Measurements from ENCODE around the gene COASY.
A peak's percentile ranks its signal among the peaks of the same experiment; 100 is the strongest.

COASY gene

GRCh38 chr17:42529061-42529460 lies 32.9 kb upstream of the COASY start:
- H3F3A ChIP-seq (ENCODE audit: low read depth): peaks cover 17% of the 10 kb centered on the region
- H3K27me3 ChIP-seq (ENCODE audit: insufficient read depth, low read length, poor library complexity, severe bottlenecking): no peaks in the 10 kb centered on the region
- no peak overlapping the region for H3K4me3 ChIP-seq (ENCODE audit: low read length, poor library complexity, severe bottlenecking)
- TF ChIP-seq CTCF (conservative IDR thresholded peaks at IDR 0.05; ENCODE audit: low read length) (no peak), EZH2phosphoT487 (IDR thresholded peaks at IDR 0.05; ENCODE audit: borderline replicate concordance) (no peak)
- H3K36me3 ChIP-seq (ENCODE audit: insufficient read depth, low read length): no peaks in the 10 kb centered on the region
- H3K9me2 ChIP-seq (replicated peaks; ENCODE audit: low read depth, low read length): no peaks in the 10 kb centered on the region
- no peaks in the 10 kb centered on the region for H4K20me1 ChIP-seq (ENCODE audit: insufficient read depth, low read length, poor library complexity, severe bottlenecking)
- peaks cover 30% of the 10 kb centered on the region for H3K4me1 ChIP-seq (ENCODE audit: insufficient read depth, low read length, poor library complexity, severe bottlenecking)
- H3K9ac ChIP-seq (ENCODE audit: low read depth, low read length, poor library complexity, severe bottlenecking): peak overlapping the region; percentile 63
- peak overlapping the region; percentile 72 for H3K4me2 ChIP-seq (ENCODE audit: low read depth, low read length, poor library complexity, severe bottlenecking)
- H3K79me2 ChIP-seq (ENCODE audit: insufficient read depth, low read length): 0 out of 2 replicates have a peak, but pooled peaks cover 8% of the 10 kb centered on the region
- no peak overlapping the region for H2AFZ ChIP-seq (ENCODE audit: low read length)
- H3K9me3 ChIP-seq (ENCODE audit: insufficient read depth, low read depth, low read length): no peaks in the 10 kb centered on the region

GRCh38 chr17:42530952-42531454 lies 30.9 kb upstream of the COASY start:
- Histone ChIP-seq H3K9me2 (replicated peaks; ENCODE audit: low read depth, low read length) (no peaks in the 10 kb centered on the region), H3K27me3 (ENCODE audit: insufficient read depth, low read length, poor library complexity, severe bottlenecking) (no peaks in the 10 kb centered on the region), H3K9ac (ENCODE audit: low read depth, low read length, poor library complexity, severe bottlenecking) (peak overlapping the region; percentile 75), H3K4me2 (ENCODE audit: low read depth, low read length, poor library complexity, severe bottlenecking) (peak overlapping the region; percentile 72), H4K20me1 (ENCODE audit: insufficient read depth, low read length, poor library complexity, severe bottlenecking) (no peaks in the 10 kb centered on the region), H3K9me3 (ENCODE audit: insufficient read depth, low read depth, low read length) (no peaks in the 10 kb centered on the region), H3K4me1 (ENCODE audit: insufficient read depth, low read length, poor library complexity, severe bottlenecking) (peaks cover 40% of the 10 kb centered on the region), H3K79me2 (ENCODE audit: insufficient read depth, low read length) (peaks cover 19% of the 10 kb centered on the region), H2AFZ (ENCODE audit: low read length) (no peak overlapping the region; the same call in 1 of the 2 replicates), H3F3A (ENCODE audit: low read depth) (peaks cover 17% of the 10 kb centered on the region), H3K4me3 (ENCODE audit: low read length, poor library complexity, severe bottlenecking) (peak overlapping the region; percentile 58), H3K36me3 (ENCODE audit: insufficient read depth, low read length) (no peaks in the 10 kb centered on the region)
- TF ChIP-seq EZH2phosphoT487 (IDR thresholded peaks at IDR 0.05; ENCODE audit: borderline replicate concordance): no peak
- TF ChIP-seq CTCF (conservative IDR thresholded peaks at IDR 0.05; ENCODE audit: low read length): no peak

- Histone ChIP-seq H3K27me3 (ENCODE audit: insufficient read depth, low read length, poor library complexity, severe bottlenecking) (no peaks in the 10 kb centered on the region), H3K4me3 (ENCODE audit: low read length, poor library complexity, severe bottlenecking) (peak overlapping the region; percentile 69), H3K4me1 (ENCODE audit: insufficient read depth, low read length, poor library complexity, severe bottlenecking) (peaks cover 40% of the 10 kb centered on the region), H3K9me3 (ENCODE audit: insufficient read depth, low read depth, low read length) (no peaks in the 10 kb centered on the region), H3K4me2 (ENCODE audit: low read depth, low read length, poor library complexity, severe bottlenecking) (peak overlapping the region; percentile 72), H3K9ac (ENCODE audit: low read depth, low read length, poor library complexity, severe bottlenecking) (peak overlapping the region; percentile 75), H2AFZ (ENCODE audit: low read length) (peak overlapping the region; percentile 74), H3K36me3 (ENCODE audit: insufficient read depth, low read length) (no peaks in the 10 kb centered on the region), H3K9me2 (replicated peaks; ENCODE audit: low read depth, low read length) (no peaks in the 10 kb centered on the region), H3K79me2 (ENCODE audit: insufficient read depth, low read length) (peaks cover 20% of the 10 kb centered on the region), H4K20me1 (ENCODE audit: insufficient read depth, low read length, poor library complexity, severe bottlenecking) (no peaks in the 10 kb centered on the region), H3F3A (ENCODE audit: low read depth) (peaks cover 17% of the 10 kb centered on the region)
- TF ChIP-seq CTCF (conservative IDR thresholded peaks at IDR 0.05; ENCODE audit: low read length): peak; percentile 26; the same call in 1 of the 2 replicates
- TF ChIP-seq EZH2phosphoT487 (IDR thresholded peaks at IDR 0.05; ENCODE audit: borderline replicate concordance): no peak
These were observed 30.2 kb upstream of the COASY start for GRCh38 chr17:42531455-42532354.
